HepG2 (cell line): ENCODE data around the gene FBXO4.

Source experiments
- CCAR2 ChIP-seq: fragments of 200-400 bp; formaldehyde crosslinking; optimal IDR thresholded peaks from 2 replicates; pipeline ENCODE3; 2018; ENCODE audit warnings: low read depth, mild to moderate bottlenecking, low read length, moderate library complexity
- CTCF ChIP-seq: sonication (generic); formaldehyde crosslinking; IDR thresholded peaks from 2 replicates; pipeline ENCODE4 v1.5.0; 2020; ENCODE audit warnings: mild to moderate bottlenecking, missing genetic modification reagents, moderate library complexity
- EZH2 ChIP-seq: conservative IDR thresholded peaks from 2 replicates; pipeline ENCODE4 v1.6.1; 2012; ENCODE audit warnings: mild to moderate bottlenecking, low read depth, low read length, moderate library complexity
- MAFK ChIP-seq, 2 experiments: IDR thresholded peaks in 1 of 2; conservative IDR thresholded peaks in 1 of 2; 2 replicates each; pipeline ENCODE4 v1.6.1; 2011; ENCODE audit warnings: improper control_type of control experiment in 2 of 2, low read length in 2 of 2
- POLR2A ChIP-seq, 2 experiments: IDR thresholded peaks; 2 replicates each; pipeline ENCODE4 v1.6.1; 2011; ENCODE audit warnings: low read depth in 2 of 2, low read length in 2 of 2, mild to moderate bottlenecking in 1 of 2, moderate library complexity in 1 of 2; ENCODE audit not compliant: insufficient read depth in 1 of 2
- THRA ChIP-seq: sonication (generic); formaldehyde crosslinking; IDR thresholded peaks from 2 replicates; pipeline ENCODE4 v1.4.0; 2020; ENCODE audit warnings: missing genetic modification reagents, borderline replicate concordance
- ZKSCAN8 ChIP-seq: IDR thresholded peaks from 2 replicates; pipeline ENCODE4 v1.6.1; 2016; ENCODE audit warnings: borderline replicate concordance, missing genetic modification reagents, missing compliant biosample characterization
- ZNF414 ChIP-seq: sonication (generic); formaldehyde crosslinking; IDR thresholded peaks from 2 replicates; pipeline ENCODE4 v1.5.0; 2020; ENCODE audit warnings: missing genetic modification reagents

GRCh38 chr5:41980870-41981269, 55.8 kb downstream of the FBXO4 start:
- no peak for TF ChIP-seq CCAR2
- TF ChIP-seq THRA (CRISPR knock-in tag), result no peak
- TF ChIP-seq EZH2, result no peak
- TF ChIP-seq ZKSCAN8 (CRISPR knock-in tag), result no peak
- TF ChIP-seq POLR2A (IDR thresholded peaks at IDR 0.05; ENCODE audit: insufficient read depth in 1 of 2, low read depth in 2 of 2, low read length in 2 of 2), result no peak
- no peak for TF ChIP-seq MAFK (conservative IDR thresholded peaks at IDR 0.05 in 1 of 2, IDR thresholded peaks at IDR 0.05 in 1 of 2; ENCODE audit: low read length in 2 of 2)
- no peak for TF ChIP-seq CTCF (CRISPR knock-in tag)
- no peak for TF ChIP-seq ZNF414 (CRISPR knock-in tag)
